ENCODE data around the gene ELOVL3. TPM values are rescaled to one million over a fixed set of nuclear protein-coding genes. Genes with fewer than 3 reads are reported as not detected.

ELOVL3 gene
- total RNA-seq, 4 donors from 2014 or later = not detected

DNA sequence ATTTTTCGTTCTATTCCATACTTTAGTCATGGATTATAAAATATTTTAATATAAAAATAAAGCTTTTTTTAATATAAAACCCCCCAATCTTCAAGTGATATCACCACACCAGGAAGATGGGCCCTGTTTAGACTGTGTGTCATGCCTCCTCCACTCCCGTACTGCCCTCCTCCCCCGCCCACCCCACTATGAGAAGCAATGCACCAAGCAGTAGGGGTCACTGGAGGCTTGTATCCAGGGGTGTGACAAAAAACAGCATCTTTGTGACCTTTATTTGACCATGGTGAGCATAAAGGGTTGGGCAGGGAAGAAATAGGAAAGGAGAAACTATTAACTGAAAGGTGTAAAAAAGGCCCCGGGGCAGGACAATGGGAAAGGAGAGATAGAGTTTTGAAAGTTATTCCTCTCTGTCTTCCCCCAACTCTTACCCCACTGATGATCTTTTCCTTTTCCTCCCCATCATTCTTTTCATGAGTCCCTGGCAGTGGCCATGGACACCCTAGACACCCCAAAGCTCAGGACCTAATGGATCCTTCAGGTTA is 11.7 kb downstream of the ELOVL3 start:
- H3K27ac ChIP-seq = no peak overlapping the region
- H3K4me3 ChIP-seq = no peak overlapping the region
- no peaks in the 10 kb centered on the region for H3K9me3 ChIP-seq
- H3K36me3 ChIP-seq = no peaks in the 10 kb centered on the region
- no peak for DNase-seq (ENCODE audit: low spot score in 2 of 2)
- WGBS, 2 donors = 55 to 69% methylated on average over 4 of the region's 4 CpGs
- H3K4me1 ChIP-seq = peaks cover 0 to 26% (median 16%) of the 10 kb centered on the region in 4 donors
- H3K27me3 ChIP-seq = peaks cover 0 to 55% of the 10 kb centered on the region in 2 donors
- TF ChIP-seq EP300 (IDR thresholded peaks at IDR 0.05) (no peak), POLR2A (IDR thresholded peaks at IDR 0.05) (no peak)
- TF ChIP-seq, protein P1, sequence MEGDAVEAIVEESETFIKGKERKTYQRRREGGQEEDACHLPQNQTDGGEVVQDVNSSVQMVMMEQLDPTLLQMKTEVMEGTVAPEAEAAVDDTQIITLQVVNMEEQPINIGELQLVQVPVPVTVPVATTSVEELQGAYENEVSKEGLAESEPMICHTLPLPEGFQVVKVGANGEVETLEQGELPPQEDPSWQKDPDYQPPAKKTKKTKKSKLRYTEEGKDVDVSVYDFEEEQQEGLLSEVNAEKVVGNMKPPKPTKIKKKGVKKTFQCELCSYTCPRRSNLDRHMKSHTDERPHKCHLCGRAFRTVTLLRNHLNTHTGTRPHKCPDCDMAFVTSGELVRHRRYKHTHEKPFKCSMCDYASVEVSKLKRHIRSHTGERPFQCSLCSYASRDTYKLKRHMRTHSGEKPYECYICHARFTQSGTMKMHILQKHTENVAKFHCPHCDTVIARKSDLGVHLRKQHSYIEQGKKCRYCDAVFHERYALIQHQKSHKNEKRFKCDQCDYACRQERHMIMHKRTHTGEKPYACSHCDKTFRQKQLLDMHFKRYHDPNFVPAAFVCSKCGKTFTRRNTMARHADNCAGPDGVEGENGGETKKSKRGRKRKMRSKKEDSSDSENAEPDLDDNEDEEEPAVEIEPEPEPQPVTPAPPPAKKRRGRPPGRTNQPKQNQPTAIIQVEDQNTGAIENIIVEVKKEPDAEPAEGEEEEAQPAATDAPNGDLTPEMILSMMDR (IDR thresholded peaks at IDR 0.05) = no peak

DNA sequence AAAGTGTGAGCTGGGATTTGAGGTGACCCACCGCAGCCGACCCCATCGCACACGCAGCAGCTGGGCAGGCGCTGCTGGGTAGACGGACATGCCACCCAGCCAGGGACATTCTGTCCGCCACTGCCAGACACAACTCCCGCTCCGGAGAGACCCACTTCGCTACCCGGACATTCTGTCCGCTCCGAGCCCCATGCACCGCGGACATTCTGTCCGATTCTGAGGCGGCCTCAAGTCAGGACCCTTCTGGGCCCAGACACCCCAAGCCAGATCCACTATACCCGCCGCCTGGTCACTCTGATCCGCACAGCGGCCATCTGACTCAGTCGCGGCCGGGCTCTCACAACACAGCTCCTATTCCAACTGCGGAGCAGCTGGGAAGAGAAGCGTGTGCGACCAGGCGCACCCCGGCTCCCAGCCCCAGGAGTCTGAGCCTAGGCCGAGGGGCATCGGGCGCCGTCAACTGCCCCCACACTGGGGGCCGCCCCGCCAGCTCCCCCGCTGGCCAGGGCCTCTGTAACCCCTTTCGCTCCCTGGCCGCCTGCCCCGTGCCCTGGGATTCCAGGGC is 14.4 kb downstream of the ELOVL3 start:
- H3K27ac ChIP-seq = peak overlapping the region in 1 of 4 donors; percentile 25
- WGBS, 2 donors = 30 to 34% methylated on average over 23 to 33 of the region's 39 CpGs

DNA sequence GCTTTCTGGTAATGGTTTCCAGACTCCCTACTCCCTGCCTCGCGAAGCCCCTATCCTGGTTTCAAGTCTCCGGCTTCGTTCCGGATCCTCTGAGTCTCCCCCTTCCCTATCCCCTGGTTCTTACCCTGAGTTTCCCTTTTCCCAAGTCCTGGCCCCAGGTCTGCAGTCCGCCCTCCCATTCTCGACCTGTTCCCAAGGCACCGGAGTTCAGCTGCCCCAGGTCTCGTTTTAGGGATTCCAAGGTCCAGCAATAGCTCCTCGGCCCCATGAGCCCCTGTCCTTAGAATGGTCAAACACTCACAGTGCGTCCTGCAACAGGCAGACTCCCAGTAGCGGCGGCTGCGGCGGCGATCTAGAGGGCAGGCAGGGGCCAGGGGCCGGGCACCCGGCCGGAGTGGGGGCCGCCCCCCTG is 14.9 kb downstream of the ELOVL3 start:
- Histone ChIP-seq H3K36me3 (no peaks in the 10 kb centered on the region), H3K27ac (peak overlapping the region in 1 of 4 donors; percentile 25), H3K9me3 (no peaks in the 10 kb centered on the region), H3K4me1 (peaks cover 0 to 37% (median 18%) of the 10 kb centered on the region in 4 donors), H3K4me3 (peak overlapping the region; percentile 43 to 72 (median 56)), H3K27me3 (peaks cover 0 to 23% of the 10 kb centered on the region in 2 donors)
- 1 to 2% methylated on average over 14 to 20 of the region's 20 CpGs for WGBS, 2 donors
- peak in 1 of 2 donors; percentile 21 for DNase-seq (ENCODE audit: low spot score in 2 of 2)
- TF ChIP-seq, protein P1 (IDR thresholded peaks at IDR 0.05) = no peak
- no peak for TF ChIP-seq EP300 (IDR thresholded peaks at IDR 0.05)
- no peak for TF ChIP-seq POLR2A (IDR thresholded peaks at IDR 0.05)

More for the DNA sequence above, 14.4 kb downstream of the ELOVL3 start:
- Histone ChIP-seq H3K9me3 (no peaks in the 10 kb centered on the region), H3K4me1 (peaks cover 0 to 37% (median 16%) of the 10 kb centered on the region in 4 donors), H3K4me3 (peak overlapping the region; percentile 43 to 72 (median 56)), H3K27me3 (peaks cover 0 to 28% of the 10 kb centered on the region in 2 donors), H3K36me3 (no peaks in the 10 kb centered on the region)
- DNase-seq (ENCODE audit: low spot score in 2 of 2) = no peak
- TF ChIP-seq, protein P1 (IDR thresholded peaks at IDR 0.05) = no peak
- TF ChIP-seq EP300 (IDR thresholded peaks at IDR 0.05) (no peak), POLR2A (IDR thresholded peaks at IDR 0.05) (no peak)

DNA sequence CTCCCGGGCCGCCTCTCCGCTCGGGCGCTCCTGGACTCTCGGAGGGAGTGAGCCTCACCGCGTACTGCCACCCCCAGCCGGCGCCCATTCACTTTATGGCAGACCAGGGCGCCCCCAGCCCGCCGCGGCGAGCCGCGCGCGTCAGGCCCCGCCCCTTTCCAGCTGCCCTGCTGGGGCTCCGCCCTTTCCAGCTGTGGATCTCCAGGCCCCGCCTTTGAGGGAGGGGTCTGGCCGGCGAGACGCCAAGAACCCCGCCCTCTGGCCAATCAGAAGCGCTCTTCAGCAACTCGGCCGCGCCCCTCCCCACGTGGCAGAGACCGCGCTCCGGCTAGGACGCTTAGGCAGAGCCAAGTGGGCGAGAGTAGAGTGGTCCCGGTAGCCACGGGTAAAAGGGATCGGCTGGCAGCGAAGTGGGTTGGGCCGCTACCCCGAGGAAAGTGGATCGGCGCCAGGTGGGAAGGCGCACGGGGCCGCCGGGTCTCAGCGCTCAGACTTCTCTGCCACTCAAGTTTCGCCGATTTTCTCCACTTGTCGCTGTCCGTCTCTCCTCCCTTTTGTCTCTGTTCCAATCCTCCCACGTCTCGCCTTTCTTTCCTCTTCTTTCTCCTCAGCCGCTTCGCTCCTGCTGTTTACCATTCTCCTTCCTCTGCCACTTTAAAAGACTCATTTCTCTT is 15.5 kb downstream of the ELOVL3 start, which contains the start of gene PITX3:
Gene PITX3, minus strand, starts transcription at position 69 of the 674 bp plus-strand sequence. CDS start 9,432 bp downstream, outside the sequence.
- TF ChIP-seq, protein P1 (IDR thresholded peaks at IDR 0.05) = peak in 2 of 5 experiments; percentile 8
- TF ChIP-seq POLR2A (IDR thresholded peaks at IDR 0.05) (peak in 1 of 2 donors; percentile 30), EP300 (IDR thresholded peaks at IDR 0.05) (peak in 1 of 2 donors; percentile 20)
- Histone ChIP-seq H3K4me3 (peak within 1 kb of the TSS; percentile 43 to 72 (median 56)), H3K27ac (peak within 1 kb of the TSS in 2 of 4 donors; percentile 46 to 49), H3K9me3 (no peaks in the 10 kb centered on the region), H3K27me3 (peaks cover 0 to 17% of the 10 kb centered on the region in 2 donors), H3K36me3 (no peaks in the 10 kb centered on the region), H3K4me1 (peaks cover 0 to 43% (median 22%) of the 10 kb centered on the region in 4 donors)
- 0 to 1% methylated on average over 39 to 45 of the region's 57 CpGs for WGBS, 2 donors
- peak; percentile 88 to 94 for DNase-seq (ENCODE audit: low spot score in 2 of 2)
